Activated naive CD4-positive, alpha-beta T cell treated with anti-CD3 and anti-CD28 coated beads, Interleukin-2, amount 10 ng/mL, durations not matched to agents 7 days and 5 days (primary cell): ENCODE measurements around the gene XYLT1.

Experiments
- CTCF ChIA-PET: fragments of 350-600 bp; sonication (Branson Sonifier 250); formaldehyde crosslinking; loops from one replicate; lab custom pipeline; 2021; ENCODE audit warnings: antibody characterized with exemption; lab: Charles Lee
- DNase-seq: peaks from one replicate; pipeline ENCODE4 v3.0.0-alpha.2; 2020
- H3K27ac Mint-ChIP-seq: one replicate; pipeline ENCODE4 v1.8.0; 2021; ENCODE audit warnings: mild to moderate bottlenecking, moderate library complexity, mixed read lengths
- H3K27me3 Mint-ChIP-seq: one replicate; pipeline ENCODE4 v1.8.0; 2021; ENCODE audit warnings: mild to moderate bottlenecking, mixed read lengths
- H3K36me3 Mint-ChIP-seq: one replicate; pipeline ENCODE4 v1.8.0; 2021; ENCODE audit warnings: mixed read lengths
- H3K4me1 Mint-ChIP-seq: one replicate; pipeline ENCODE4 v1.8.0; 2021; ENCODE audit warnings: mixed read lengths
- H3K4me3 Mint-ChIP-seq: one replicate; pipeline ENCODE4 v1.8.0; 2021; ENCODE audit warnings: mild to moderate bottlenecking, moderate library complexity, mixed read lengths
- H3K9me3 Mint-ChIP-seq: one replicate; pipeline ENCODE4 v1.8.0; 2021; ENCODE audit warnings: mixed read lengths

Gene XYLT1

DNA sequence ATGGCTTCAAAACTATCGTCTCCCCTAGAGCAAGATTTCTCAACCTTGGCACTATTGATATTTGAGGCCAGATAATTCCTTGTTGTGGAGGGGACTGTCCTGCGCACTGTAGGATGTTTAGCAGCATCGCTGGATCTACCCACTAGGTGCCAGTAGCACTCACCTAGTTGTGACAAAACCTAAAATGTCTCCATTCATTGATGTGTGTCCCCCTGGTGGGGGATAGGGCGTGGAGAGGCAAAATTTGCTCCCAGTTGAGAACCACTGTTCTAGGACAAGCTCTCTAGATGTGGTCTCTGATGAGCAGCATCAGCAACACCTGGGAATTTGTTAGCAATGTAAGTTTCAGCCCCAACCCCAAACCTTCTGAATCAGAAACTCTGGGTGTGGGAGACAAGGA is 259.0 kb downstream of the XYLT1 start:
- no peaks in the 10 kb centered on the region for H3K27me3 Mint-ChIP-seq
- peaks cover 28% of the 10 kb centered on the region for H3K36me3 Mint-ChIP-seq
- no peak overlapping the region for H3K27ac Mint-ChIP-seq
- H3K4me1 Mint-ChIP-seq = peaks cover 22% of the 10 kb centered on the region
- peak; percentile 58 for DNase-seq
- CTCF ChIA-PET = interaction anchor here (0.8 to 1.3 kb wide), 3 partner anchors 135 to 256 kb away, joined by 3 to 9 read pairs (median 4); no protein-coding TSS in a partner anchor
- peaks cover 8% of the 10 kb centered on the region for H3K9me3 Mint-ChIP-seq
- H3K4me3 Mint-ChIP-seq = no peak overlapping the region

- CTCF ChIA-PET = interaction anchor here (0.7 kb wide), 1 partner anchor 262 kb away, joined by 3 read pairs; no protein-coding TSS in a partner anchor
- peaks cover 5% of the 10 kb centered on the region for H3K36me3 Mint-ChIP-seq
- no peaks in the 10 kb centered on the region for H3K27me3 Mint-ChIP-seq
- no peak for DNase-seq
- H3K27ac Mint-ChIP-seq = no peak overlapping the region
- H3K9me3 Mint-ChIP-seq = no peaks in the 10 kb centered on the region
- H3K4me1 Mint-ChIP-seq = no peaks in the 10 kb centered on the region
- H3K4me3 Mint-ChIP-seq = no peak overlapping the region
Observed at GRCh38 chr16:17206712-17207111, 264.0 kb downstream of the XYLT1 start.

DNA sequence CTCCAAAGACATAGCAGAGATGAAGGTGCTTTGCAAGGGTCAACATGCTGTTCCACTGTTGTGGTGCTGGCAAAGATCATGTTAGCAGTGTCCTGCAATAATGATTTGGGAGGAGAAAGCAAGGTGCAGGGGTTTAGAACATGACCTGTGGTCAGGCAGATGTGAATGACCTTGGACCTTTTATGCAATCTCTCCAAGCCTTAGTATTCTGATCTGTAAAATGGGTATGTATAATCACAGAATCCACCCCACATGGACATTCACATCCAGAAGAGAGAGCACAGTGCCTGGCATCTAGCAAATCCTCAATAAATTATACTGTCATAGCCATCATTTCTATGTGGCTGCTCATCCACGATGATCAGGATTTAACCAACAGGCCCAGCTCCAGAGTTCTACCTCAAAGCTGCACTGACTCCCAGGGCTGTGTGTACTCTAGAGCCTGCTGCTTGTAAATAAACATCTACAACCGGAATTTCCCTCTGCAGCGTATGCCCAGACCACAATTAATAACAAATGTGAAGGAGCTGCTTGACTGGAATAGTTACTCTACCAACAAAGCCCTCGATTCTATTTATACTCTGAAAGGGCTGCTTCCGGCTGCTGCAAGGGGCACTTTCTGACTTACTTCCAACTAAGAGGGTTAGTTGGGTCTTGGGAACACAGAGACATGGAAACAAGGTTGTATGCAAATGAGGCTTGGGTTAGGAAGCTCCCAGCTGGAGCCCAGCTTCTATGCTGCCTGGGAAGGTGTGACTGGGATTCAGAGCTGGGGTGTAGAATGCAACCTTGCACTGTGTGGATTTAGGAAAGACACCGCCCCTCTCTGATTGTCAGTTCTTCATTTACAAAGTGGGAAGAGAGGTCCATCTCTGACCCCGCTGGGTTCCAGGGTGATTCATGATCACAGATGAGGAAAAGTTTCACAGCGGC is 265.2 kb downstream of the XYLT1 start:
- no peak overlapping the region for H3K4me3 Mint-ChIP-seq
- CTCF ChIA-PET = interaction anchor here (0.7 to 1.1 kb wide), 2 partner anchors 10 to 263 kb away, joined by 3 read pairs; no protein-coding TSS in a partner anchor
- H3K36me3 Mint-ChIP-seq = peaks cover 11% of the 10 kb centered on the region
- no peaks in the 10 kb centered on the region for H3K27me3 Mint-ChIP-seq
- H3K27ac Mint-ChIP-seq = no peak overlapping the region
- H3K9me3 Mint-ChIP-seq = no peaks in the 10 kb centered on the region
- no peak for DNase-seq
- no peaks in the 10 kb centered on the region for H3K4me1 Mint-ChIP-seq

- Mint-ChIP-seq H3K27ac (no peak overlapping the region), H3K36me3 (peaks cover 16% of the 10 kb centered on the region), H3K4me1 (no peaks in the 10 kb centered on the region), H3K4me3 (no peak overlapping the region), H3K9me3 (no peaks in the 10 kb centered on the region), H3K27me3 (no peaks in the 10 kb centered on the region)
- no peak for DNase-seq
- CTCF ChIA-PET = interaction anchor here (1.1 kb wide), 1 partner anchor 9 kb away, joined by 3 read pairs; no protein-coding TSS in a partner anchor
Observed at GRCh38 chr16:17204644-17205043, 266.1 kb downstream of the XYLT1 start.

- H3K4me3 Mint-ChIP-seq = no peak overlapping the region
- no peak overlapping the region for H3K27ac Mint-ChIP-seq
- H3K4me1 Mint-ChIP-seq = no peaks in the 10 kb centered on the region
- CTCF ChIA-PET = interaction anchor here (1.1 kb wide), 1 partner anchor 9 kb away, joined by 3 read pairs; no protein-coding TSS in a partner anchor
- no peak for DNase-seq
- no peaks in the 10 kb centered on the region for H3K9me3 Mint-ChIP-seq
- H3K36me3 Mint-ChIP-seq = peaks cover 20% of the 10 kb centered on the region
- no peaks in the 10 kb centered on the region for H3K27me3 Mint-ChIP-seq
Observed at GRCh38 chr16:17204206-17204605, 266.6 kb downstream of the XYLT1 start.

DNA sequence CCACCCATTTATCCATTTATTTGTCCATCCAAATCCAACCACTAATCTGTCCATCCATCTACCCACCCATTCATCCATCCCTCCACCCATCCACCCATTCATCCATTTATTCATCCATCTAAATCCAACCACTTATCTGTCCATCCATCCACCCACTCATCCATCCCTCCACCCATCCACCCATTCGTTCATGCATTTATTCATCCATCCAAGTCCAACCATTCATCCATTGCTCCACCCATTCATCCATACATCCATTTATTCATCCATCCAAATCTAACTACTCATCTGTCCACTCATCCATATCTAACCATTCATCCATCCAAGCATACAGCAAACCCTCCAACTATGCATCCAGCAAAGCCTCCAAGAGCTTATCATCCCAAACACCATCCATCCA is 267.3 kb downstream of the XYLT1 start:
- CTCF ChIA-PET = no interaction called here
- Mint-ChIP-seq H3K27ac (no peak overlapping the region), H3K9me3 (no peaks in the 10 kb centered on the region), H3K27me3 (no peaks in the 10 kb centered on the region), H3K4me3 (no peak overlapping the region), H3K4me1 (no peaks in the 10 kb centered on the region), H3K36me3 (peaks cover 23% of the 10 kb centered on the region)
- no peak for DNase-seq

GRCh38 chr16:17199135-17199534 is 271.6 kb downstream of the XYLT1 start:
- CTCF ChIA-PET = no interaction called here
- H3K27ac Mint-ChIP-seq = no peak overlapping the region

DNA sequence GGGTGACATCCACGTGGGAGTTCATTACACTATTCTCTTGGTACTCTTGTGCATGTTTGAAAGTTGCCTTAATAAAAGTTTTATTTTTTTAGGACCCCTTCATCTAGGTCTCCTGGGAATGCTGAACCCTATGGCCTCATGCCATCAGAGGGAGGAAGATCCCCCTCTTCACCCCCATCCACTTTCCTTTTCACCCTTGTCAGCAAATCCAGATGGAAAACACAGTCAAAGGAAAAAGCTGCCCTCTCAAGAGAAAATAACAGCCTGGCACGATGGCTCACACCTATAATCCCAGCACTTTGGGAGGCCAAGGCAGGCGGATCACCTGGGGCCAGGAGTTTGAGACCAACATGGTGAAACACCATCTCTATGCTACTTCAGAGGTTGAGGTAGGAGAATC is 274.2 kb downstream of the XYLT1 start:
- CTCF ChIA-PET = interaction anchor here (1.3 kb wide), 1 partner anchor 271 kb away, joined by 3 read pairs; no protein-coding TSS in a partner anchor
- H3K4me3 Mint-ChIP-seq = no peak overlapping the region
- H3K9me3 Mint-ChIP-seq = no peaks in the 10 kb centered on the region
- DNase-seq = no peak
- no peaks in the 10 kb centered on the region for H3K4me1 Mint-ChIP-seq
- H3K27me3 Mint-ChIP-seq = no peaks in the 10 kb centered on the region
- no peak overlapping the region for H3K27ac Mint-ChIP-seq
- peaks cover 57% of the 10 kb centered on the region for H3K36me3 Mint-ChIP-seq

More at GRCh38 chr16:17199135-17199534, 271.6 kb downstream of the XYLT1 start:
- no peaks in the 10 kb centered on the region for H3K27me3 Mint-ChIP-seq
- no peak overlapping the region for H3K4me3 Mint-ChIP-seq
- no peak for DNase-seq
- no peaks in the 10 kb centered on the region for H3K9me3 Mint-ChIP-seq
- H3K36me3 Mint-ChIP-seq = peaks cover 48% of the 10 kb centered on the region
- no peaks in the 10 kb centered on the region for H3K4me1 Mint-ChIP-seq

- peak; percentile 69 for DNase-seq
- no peaks in the 10 kb centered on the region for H3K4me1 Mint-ChIP-seq
- CTCF ChIA-PET = interaction anchor here (0.5 to 2.5 kb wide), 5 partner anchors 9 to 395 kb away, joined by 3 to 8 read pairs (median 4); no protein-coding TSS in a partner anchor
- H3K27me3 Mint-ChIP-seq = no peaks in the 10 kb centered on the region
- H3K27ac Mint-ChIP-seq = no peak overlapping the region
- no peak overlapping the region for H3K4me3 Mint-ChIP-seq
- peaks cover 52% of the 10 kb centered on the region for H3K36me3 Mint-ChIP-seq
- H3K9me3 Mint-ChIP-seq = peaks cover 3% of the 10 kb centered on the region
Observed at GRCh38 chr16:17194190-17194780, 276.5 kb downstream of the XYLT1 start.

DNA sequence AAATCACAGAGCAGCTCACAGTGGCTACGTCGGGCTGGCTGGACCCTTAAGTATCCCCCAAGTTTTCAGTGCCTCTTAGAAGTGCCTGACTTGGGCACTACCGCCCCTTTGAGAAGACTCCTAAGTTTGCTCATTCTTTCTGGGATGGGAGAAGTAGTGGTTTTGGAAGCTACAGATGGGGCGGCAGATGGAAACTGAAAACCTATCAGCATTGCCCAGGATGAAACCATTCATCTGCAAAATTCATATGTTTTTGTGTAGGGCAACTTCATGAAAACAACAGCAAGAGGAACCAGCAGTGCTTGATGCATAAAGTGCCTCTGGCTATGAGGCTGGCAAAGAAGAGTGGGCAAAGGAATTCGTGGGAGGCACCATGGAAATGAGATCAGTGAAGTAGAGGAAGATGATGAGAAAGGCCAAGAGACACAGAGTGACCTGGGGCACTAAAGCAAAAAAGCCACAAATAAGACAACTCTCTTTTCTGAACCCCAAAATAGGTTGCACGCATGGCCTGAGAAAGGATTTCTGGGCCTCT is 277.1 kb downstream of the XYLT1 start:
- CTCF ChIA-PET = interaction anchor here (0.9 to 2.5 kb wide), 4 partner anchors 8 to 274 kb away, joined by 3 to 8 read pairs (median 4); no protein-coding TSS in a partner anchor
- no peak for DNase-seq
- Mint-ChIP-seq H3K27me3 (no peaks in the 10 kb centered on the region), H3K36me3 (peaks cover 52% of the 10 kb centered on the region), H3K4me1 (no peaks in the 10 kb centered on the region), H3K9me3 (peaks cover 3% of the 10 kb centered on the region), H3K4me3 (no peak overlapping the region), H3K27ac (no peak overlapping the region)

DNA sequence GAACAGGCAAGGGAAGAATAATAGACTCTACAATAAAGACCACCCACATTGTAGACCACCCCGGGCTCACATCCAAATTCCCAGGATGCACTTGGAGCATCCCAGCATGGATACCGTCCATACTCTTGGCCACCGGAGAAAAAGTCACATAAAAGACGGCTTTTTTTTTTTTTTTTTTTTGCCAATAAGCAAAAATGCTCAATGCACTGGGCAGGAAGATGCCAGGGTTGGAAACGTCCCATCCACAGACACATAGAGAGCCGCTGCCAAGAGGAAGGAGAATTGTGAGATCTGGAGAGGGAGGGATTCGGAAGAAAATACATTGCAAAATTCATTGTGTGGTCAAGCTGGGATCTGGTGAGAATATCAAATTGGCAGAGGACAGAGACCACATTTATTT is 286.7 kb downstream of the XYLT1 start:
- no peak for DNase-seq
- no peak overlapping the region for H3K4me3 Mint-ChIP-seq
- H3K27ac Mint-ChIP-seq = no peak overlapping the region
- no peaks in the 10 kb centered on the region for H3K27me3 Mint-ChIP-seq
- CTCF ChIA-PET = no interaction called here
- H3K4me1 Mint-ChIP-seq = no peaks in the 10 kb centered on the region
- no peaks in the 10 kb centered on the region for H3K9me3 Mint-ChIP-seq
- H3K36me3 Mint-ChIP-seq = peaks cover 26% of the 10 kb centered on the region

- H3K4me3 Mint-ChIP-seq = no peak overlapping the region
- no peaks in the 10 kb centered on the region for H3K27me3 Mint-ChIP-seq
- H3K4me1 Mint-ChIP-seq = peaks cover 10% of the 10 kb centered on the region
- H3K9me3 Mint-ChIP-seq = no peaks in the 10 kb centered on the region
- DNase-seq = no peak
- H3K36me3 Mint-ChIP-seq = peaks cover 33% of the 10 kb centered on the region
- no peak overlapping the region for H3K27ac Mint-ChIP-seq
- CTCF ChIA-PET = interaction anchor here (1.0 kb wide), 1 partner anchor 16 kb away, joined by 3 read pairs; no protein-coding TSS in a partner anchor
Observed at GRCh38 chr16:17177959-17178905, 292.5 kb downstream of the XYLT1 start.

DNA sequence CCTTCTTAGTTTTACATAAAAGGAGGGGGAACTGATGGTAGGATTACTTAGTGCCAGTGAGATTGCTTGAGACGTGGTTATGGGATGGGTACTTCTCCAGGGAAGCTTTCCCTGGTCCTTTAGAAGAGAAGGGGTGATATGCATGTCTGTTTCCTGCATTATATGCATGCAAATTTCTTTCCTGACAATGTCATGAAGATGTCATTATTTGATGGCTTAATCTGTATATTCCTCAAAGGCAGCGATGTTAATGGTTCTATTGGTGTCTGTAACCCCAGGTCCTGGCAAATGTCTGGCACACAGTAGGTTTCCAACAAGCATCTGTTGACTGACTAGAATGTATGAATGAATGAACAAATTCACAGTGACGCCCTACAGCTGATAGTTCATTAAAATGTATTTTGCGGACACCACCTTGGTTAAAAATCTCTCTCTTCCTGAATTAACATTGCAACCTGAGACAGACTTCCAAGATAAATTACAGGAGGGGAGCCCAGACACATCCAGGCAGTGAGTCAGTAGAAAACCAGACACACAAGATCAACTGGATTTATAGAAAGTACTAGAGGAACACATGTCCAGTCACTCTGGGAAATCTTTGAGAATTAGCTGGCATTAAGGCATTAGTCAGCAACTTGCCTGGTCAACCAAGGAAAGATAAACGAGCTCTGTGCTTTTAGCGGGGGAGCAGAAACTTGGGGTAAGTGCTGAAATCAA is 293.4 kb downstream of the XYLT1 start:
- peaks cover 15% of the 10 kb centered on the region for H3K4me1 Mint-ChIP-seq
- no peak for DNase-seq
- H3K27me3 Mint-ChIP-seq = no peaks in the 10 kb centered on the region
- H3K27ac Mint-ChIP-seq = no peak overlapping the region
- H3K4me3 Mint-ChIP-seq = no peak overlapping the region
- CTCF ChIA-PET = no interaction called here
- H3K36me3 Mint-ChIP-seq = peaks cover 37% of the 10 kb centered on the region
- H3K9me3 Mint-ChIP-seq = no peaks in the 10 kb centered on the region
